Neural cell (in vitro differentiated cells): ENCODE data around the gene GAB1. TPM values are rescaled to one million over a fixed set of nuclear protein-coding genes. Genes with fewer than 3 reads are reported as not detected.

ENCODE experiments used
- H2AFZ ChIP-seq: fragments of 200-600, 300-800 bp; sonication (generic), shearing (Covaris generic); 2 replicates; pipeline ENCODE4 v1.6.0; 2014; ENCODE audit warnings: low read depth, mild to moderate bottlenecking, antibody characterized with exemption, low read length, moderate library complexity
- H3F3A ChIP-seq: fragments of 200-600 bp; shearing (Covaris generic); 2 replicates; pipeline ENCODE4 v1.6.1; 2016; ENCODE audit warnings: mild to moderate bottlenecking, moderate library complexity, mixed read lengths, antibody characterized with exemption, low read length; ENCODE audit not compliant: insufficient read depth, poor library complexity, severe bottlenecking
- H3K27ac ChIP-seq: fragments of 200-600, 300-800 bp; sonication (generic), shearing (Covaris generic); 2 replicates; pipeline ENCODE4 v1.5.1; 2014; ENCODE audit warnings: mild to moderate bottlenecking, low read length, moderate library complexity
- H3K27me3 ChIP-seq: fragments of 300-800, 200-600 bp; sonication (generic), shearing (Covaris generic); 2 replicates; pipeline ENCODE4 v1.6.0; 2014; ENCODE audit warnings: mild to moderate bottlenecking, low read depth, low read length, moderate library complexity; ENCODE audit not compliant: insufficient read depth
- H3K36me3 ChIP-seq: fragments of 300-800, 200-600 bp; sonication (generic), shearing (Covaris generic); 2 replicates; pipeline ENCODE4 v1.5.1; 2014; ENCODE audit warnings: mild to moderate bottlenecking, antibody characterized with exemption, low read length, moderate library complexity; ENCODE audit not compliant: insufficient read depth
- H3K4me2 ChIP-seq: fragments of 300-800, 200-600 bp; sonication (generic), shearing (Covaris generic); 2 replicates; pipeline ENCODE4 v1.6.0; 2014; ENCODE audit warnings: mild to moderate bottlenecking, low read length
- H3K4me3 ChIP-seq: fragments of 300-800, 200-600 bp; sonication (generic), shearing (Covaris generic); 2 replicates; pipeline ENCODE4 v1.5.1; 2014; ENCODE audit warnings: mild to moderate bottlenecking, low read length, moderate library complexity
- H3K79me2 ChIP-seq: fragments of 200-600 bp; shearing (Covaris generic); replicated peaks from 2 replicates; pipeline ENCODE4 v1.6.0; 2014; ENCODE audit warnings: mild to moderate bottlenecking, low read length, moderate library complexity; ENCODE audit not compliant: insufficient read depth
- H3K9ac ChIP-seq: fragments of 300-800, 200-600 bp; sonication (generic), shearing (Covaris generic); 2 replicates; pipeline ENCODE4 v1.6.1; 2016; ENCODE audit warnings: mild to moderate bottlenecking, low read length, mixed read lengths
- H3K9me2 ChIP-seq: fragments of 200-600 bp; shearing (Covaris generic); 2 replicates; pipeline ENCODE4 v1.6.1; 2016; ENCODE audit warnings: mild to moderate bottlenecking, low read length, mixed read lengths; ENCODE audit not compliant: insufficient read depth
- H3K9me3 ChIP-seq: fragments of 200-600, 300-800 bp; sonication (generic), shearing (Covaris generic); 2 replicates; pipeline ENCODE4 v1.6.1; 2016; ENCODE audit warnings: mild to moderate bottlenecking, mixed run types, low read length, moderate library complexity, mixed read lengths
- H4K20me1 ChIP-seq: fragments of 200-600 bp; shearing (Covaris generic); 2 replicates; pipeline ENCODE4 v1.6.1; 2016; ENCODE audit warnings: mild to moderate bottlenecking, mixed run types; ENCODE audit not compliant: insufficient read depth
- CTCF ChIP-seq: fragments of 450-650 bp; IDR thresholded peaks from 2 replicates; pipeline ENCODE4 v1.5.1; 2014; ENCODE audit warnings: antibody characterized with exemption, mild to moderate bottlenecking, moderate library complexity; ENCODE audit not compliant: poor library complexity, severe bottlenecking
- EP300 ChIP-seq: fragments of 450-650 bp; conservative IDR thresholded peaks from 2 replicates; pipeline ENCODE4 v1.6.1; 2014; ENCODE audit warnings: antibody characterized with exemption, mild to moderate bottlenecking, moderate library complexity; ENCODE audit not compliant: poor library complexity, severe bottlenecking
- EZH2 ChIP-seq: fragments of 200-600, 300-800 bp; shearing (Covaris generic), sonication (generic); IDR thresholded peaks from 2 replicates; pipeline ENCODE4 v1.6.1; 2014; ENCODE audit warnings: antibody characterized with exemption, low read length, borderline replicate concordance, mild to moderate bottlenecking; ENCODE audit not compliant: insufficient read depth, poor library complexity, severe bottlenecking
- MXI1 ChIP-seq: fragments of 450-650 bp; conservative IDR thresholded peaks from 2 replicates; pipeline ENCODE4 v1.6.1; 2014; ENCODE audit warnings: antibody characterized with exemption, mild to moderate bottlenecking; ENCODE audit not compliant: poor library complexity, severe bottlenecking
- POLR2AphosphoS5 ChIP-seq: IDR thresholded peaks from 2 replicates; pipeline ENCODE4 v1.6.1; 2012
- RAD21 ChIP-seq: fragments of 450-650 bp; conservative IDR thresholded peaks from 2 replicates; pipeline ENCODE4 v1.6.1; 2014; ENCODE audit warnings: antibody characterized with exemption, mild to moderate bottlenecking, moderate library complexity
- REST ChIP-seq: IDR thresholded peaks from 2 replicates; pipeline ENCODE4 v1.6.1; 2012; ENCODE audit warnings: borderline replicate concordance
- SMC3 ChIP-seq: fragments of 450-650 bp; conservative IDR thresholded peaks from 2 replicates; pipeline ENCODE4 v1.6.1; 2014; ENCODE audit warnings: antibody characterized with exemption, mild to moderate bottlenecking, moderate library complexity; ENCODE audit not compliant: poor library complexity
- TAF1 ChIP-seq: IDR thresholded peaks from 2 replicates; pipeline ENCODE4 v1.6.1; 2012; ENCODE audit warnings: low read depth
- polyA plus RNA-seq: library from polyadenylated mRNA; depleted of rRNA; stranded (reverse); fragments of >200 nt; gene quantifications from 2 replicates; pipeline ENCODE4 v1.2.3, GENCODE V29; 2014

GAB1 gene
- polyA plus RNA-seq, 1 donor from 2014 or later: 2.4 TPM

- no peaks in the 10 kb centered on the region for H3K79me2 ChIP-seq
These were observed 37.6 kb downstream of the GAB1 start for GRCh38 chr4:143374255-143374654.

GRCh38 chr4:143374771-143375170, 38.1 kb downstream of the GAB1 start:
- no peak overlapping the region for H3K4me2 ChIP-seq
- no peak overlapping the region for H3K27ac ChIP-seq

More at GRCh38 chr4:143374255-143374654, 37.6 kb downstream of the GAB1 start:
- Histone ChIP-seq H3F3A (no peaks in the 10 kb centered on the region), H3K27ac (no peak overlapping the region), H3K27me3 (no peaks in the 10 kb centered on the region), H2AFZ (no peak overlapping the region), H3K36me3 (no peaks in the 10 kb centered on the region), H3K9ac (no peak overlapping the region), H3K4me3 (no peak overlapping the region), H3K9me3 (no peaks in the 10 kb centered on the region), H3K4me2 (no peak overlapping the region), H4K20me1 (no peaks in the 10 kb centered on the region), H3K9me2 (no peaks in the 10 kb centered on the region)
- no peak for TF ChIP-seq RAD21
- TF ChIP-seq SMC3: no peak
- TF ChIP-seq MXI1: no peak
- TF ChIP-seq POLR2AphosphoS5: no peak
- TF ChIP-seq CTCF: no peak
- no peak for TF ChIP-seq TAF1
- no peak for TF ChIP-seq REST
- TF ChIP-seq EZH2: no peak
- TF ChIP-seq EP300: no peak

More at GRCh38 chr4:143374771-143375170, 38.1 kb downstream of the GAB1 start:
- H3K9me3 ChIP-seq: no peaks in the 10 kb centered on the region
- H3K36me3 ChIP-seq: no peaks in the 10 kb centered on the region
- no peak overlapping the region for H2AFZ ChIP-seq
- no peak overlapping the region for H3K4me3 ChIP-seq
- no peaks in the 10 kb centered on the region for H4K20me1 ChIP-seq
- H3K79me2 ChIP-seq: no peaks in the 10 kb centered on the region
- no peak for TF ChIP-seq EP300
- TF ChIP-seq TAF1: no peak
- no peak for TF ChIP-seq MXI1
- no peak for TF ChIP-seq RAD21
- no peak overlapping the region for H3K9ac ChIP-seq
- no peaks in the 10 kb centered on the region for H3K9me2 ChIP-seq
- no peaks in the 10 kb centered on the region for H3K27me3 ChIP-seq
- no peaks in the 10 kb centered on the region for H3F3A ChIP-seq
